ENCODE results near the gene C19orf47.

Gene C19orf47

DNA sequence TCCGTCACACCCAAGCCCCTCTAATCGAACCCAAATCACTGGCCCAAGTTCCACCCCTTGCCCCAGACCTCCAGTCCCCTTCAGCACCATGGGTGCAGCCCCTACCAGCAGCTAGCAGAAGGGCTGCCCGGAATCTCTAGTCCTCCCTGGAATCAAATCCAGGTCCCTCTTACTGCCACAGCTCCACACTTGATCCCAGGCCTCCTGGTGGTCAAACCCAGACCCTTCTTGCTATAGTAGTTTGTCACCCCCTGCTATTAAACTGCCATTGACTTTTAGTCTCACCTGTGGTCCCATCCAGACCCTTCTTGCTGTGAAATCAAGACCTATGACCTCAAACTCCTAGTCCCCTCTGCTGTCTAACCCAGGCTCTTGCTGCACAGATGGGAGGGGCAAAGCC, 33.1 kb upstream of the C19orf47 start:
- ChIA-PET POLR2A (no interaction called here), CTCF (interaction anchor here (0.6 to 1.5 kb wide), 5 partner anchors 10 to 379 kb away, joined by 3 to 5 read pairs (median 3); no protein-coding TSS in a partner anchor)
- Histone ChIP-seq H3K36me3 (ENCODE audit: control insufficient read depth in 4 of 4, insufficient read depth in 4 of 4, low read length in 3 of 4) (peaks cover 0 to 21% (median 14%) of the 10 kb centered on the region in 4 experiments), H3K27me3 (replicated peaks in 2 of 5; ENCODE audit: control insufficient read depth in 4 of 5, insufficient read depth in 5 of 5, low read length in 4 of 5) (no peaks in the 10 kb centered on the region), H3K4me3 (ENCODE audit: control insufficient read depth in 1 of 7, extremely low read depth in 1 of 7, insufficient read depth in 4 of 7, low read depth in 2 of 7, low read length in 6 of 7) (no peak overlapping the region), H3K4me1 (ENCODE audit: control extremely low read depth in 1 of 4, control insufficient read depth in 4 of 4, insufficient read depth in 4 of 4, low read length in 3 of 4) (no peaks in the 10 kb centered on the region), H3K9me3 (ENCODE audit: control extremely low read depth in 1 of 5, control insufficient read depth in 4 of 5, insufficient read depth in 2 of 5, low read depth in 1 of 5, low read length in 4 of 5) (no peaks in the 10 kb centered on the region), H3K27ac (ENCODE audit: insufficient read depth in 1 of 2, low read depth in 1 of 2, low read length in 2 of 2, poor library complexity in 1 of 2, severe bottlenecking in 2 of 2) (no peak overlapping the region)
- DNase-seq: peak in 1 of 3 donors; percentile 27
- 94% methylated on average over 3 of the region's 3 CpGs for WGBS (ENCODE audit: insufficient coverage)

DNA sequence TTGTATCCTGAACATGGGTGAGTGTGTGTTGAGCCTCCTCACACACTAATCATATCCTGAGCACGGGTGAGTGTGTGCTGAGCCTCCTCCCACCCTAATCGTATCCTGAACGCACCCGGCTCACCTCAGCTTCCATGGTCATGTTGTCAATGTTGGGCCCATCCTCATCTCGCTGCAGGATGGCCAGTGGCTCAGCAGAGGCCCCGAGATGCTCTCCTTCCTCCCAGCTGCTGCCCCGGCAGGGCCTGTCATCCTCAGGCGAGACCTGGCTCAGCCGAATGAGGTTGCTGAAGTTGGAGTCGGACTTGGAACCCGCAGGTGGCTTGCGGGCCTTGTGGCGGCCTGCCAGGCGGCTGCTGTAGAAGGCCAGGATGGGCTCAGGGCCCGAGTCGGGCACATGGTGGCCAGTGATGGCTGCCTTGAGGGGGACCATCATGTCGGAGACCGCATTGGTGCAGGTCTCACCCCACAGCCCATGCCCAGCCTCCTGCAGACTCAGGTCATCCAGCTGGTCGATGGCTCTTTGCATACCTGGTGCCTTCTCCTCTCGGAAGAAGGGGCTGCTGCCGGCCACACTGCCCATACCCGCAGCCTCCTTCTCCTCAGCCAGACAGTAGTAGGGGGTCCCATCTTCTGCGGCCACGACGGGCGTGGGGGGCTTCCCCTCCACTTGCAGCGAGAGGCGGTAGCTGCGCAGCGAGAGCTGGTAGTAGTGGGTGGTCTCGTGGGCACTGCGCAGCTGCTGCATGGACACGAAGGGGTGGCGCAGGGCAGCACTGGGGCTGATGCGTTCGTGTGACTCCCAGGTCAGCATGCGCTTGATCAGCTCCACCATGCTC, 32.2 kb upstream of the C19orf47 start:
- ChIA-PET POLR2A (no interaction called here), CTCF (interaction anchor here (0.6 to 1.5 kb wide), 6 partner anchors 9 to 380 kb away, joined by 3 to 5 read pairs (median 3); no protein-coding TSS in a partner anchor)
- Histone ChIP-seq H3K4me3 (ENCODE audit: control insufficient read depth in 1 of 7, extremely low read depth in 1 of 7, insufficient read depth in 4 of 7, low read depth in 2 of 7, low read length in 6 of 7) (no peak overlapping the region), H3K36me3 (ENCODE audit: control insufficient read depth in 4 of 4, insufficient read depth in 4 of 4, low read length in 3 of 4) (peaks cover 0 to 22% (median 14%) of the 10 kb centered on the region in 4 experiments), H3K27me3 (replicated peaks in 2 of 5; ENCODE audit: control insufficient read depth in 4 of 5, insufficient read depth in 5 of 5, low read length in 4 of 5) (no peaks in the 10 kb centered on the region), H3K4me1 (ENCODE audit: control extremely low read depth in 1 of 4, control insufficient read depth in 4 of 4, insufficient read depth in 4 of 4, low read length in 3 of 4) (no peaks in the 10 kb centered on the region), H3K9me3 (ENCODE audit: control extremely low read depth in 1 of 5, control insufficient read depth in 4 of 5, insufficient read depth in 2 of 5, low read depth in 1 of 5, low read length in 4 of 5) (no peaks in the 10 kb centered on the region), H3K27ac (ENCODE audit: insufficient read depth in 1 of 2, low read depth in 1 of 2, low read length in 2 of 2, poor library complexity in 1 of 2, severe bottlenecking in 2 of 2) (no peak overlapping the region)
- WGBS (ENCODE audit: insufficient coverage): 95% methylated on average over 33 of the region's 37 CpGs
- no peak for DNase-seq

DNA sequence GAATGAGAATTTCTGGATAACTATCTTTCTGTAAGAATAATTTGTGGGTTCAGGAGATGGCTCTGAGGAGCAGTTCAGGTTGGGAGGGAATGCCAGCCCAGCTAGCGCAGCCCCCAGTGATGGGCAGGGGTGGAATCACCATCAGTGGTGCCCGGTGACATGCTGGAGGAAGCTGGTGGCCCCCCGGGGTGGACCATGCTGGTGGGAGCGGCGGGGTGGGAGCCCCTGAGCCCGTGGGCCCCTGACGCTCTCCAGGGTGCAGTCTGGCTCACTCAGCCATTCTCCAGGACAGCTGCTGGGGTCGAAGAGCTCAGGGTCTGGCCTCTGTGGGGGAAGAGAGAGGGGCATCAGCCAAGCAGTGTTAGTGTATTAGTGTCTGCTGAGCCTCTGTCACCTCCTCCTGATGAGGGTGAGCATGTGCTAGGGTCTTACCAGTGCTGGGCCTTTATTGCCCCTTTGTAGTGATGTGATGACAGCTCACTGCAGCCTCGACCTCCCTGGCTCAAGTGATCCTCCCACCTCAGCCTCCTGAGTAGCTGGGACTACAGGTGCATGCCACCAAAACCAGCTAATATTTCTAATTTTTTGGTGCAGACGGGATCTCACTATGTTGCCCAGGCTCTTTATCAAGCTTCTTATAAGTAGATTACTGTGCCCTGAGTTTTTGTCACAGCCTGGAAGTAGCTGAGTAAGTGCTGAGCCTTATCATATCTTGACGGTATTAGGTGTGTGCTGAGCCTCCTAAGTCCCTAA, 31.4 kb upstream of the C19orf47 start:
- 89% methylated on average over 7 of the region's 11 CpGs for WGBS (ENCODE audit: insufficient coverage)
- ChIA-PET POLR2A (no interaction called here), CTCF (interaction anchor here (0.9 kb wide), 1 partner anchor 10 kb away, joined by 3 read pairs; no protein-coding TSS in a partner anchor)
- Histone ChIP-seq H3K4me1 (ENCODE audit: control extremely low read depth in 1 of 4, control insufficient read depth in 4 of 4, insufficient read depth in 4 of 4, low read length in 3 of 4) (peaks cover 0 to 4% (median 2%) of the 10 kb centered on the region in 4 experiments), H3K27me3 (replicated peaks in 2 of 5; ENCODE audit: control insufficient read depth in 4 of 5, insufficient read depth in 5 of 5, low read length in 4 of 5) (no peaks in the 10 kb centered on the region), H3K4me3 (ENCODE audit: control insufficient read depth in 1 of 7, extremely low read depth in 1 of 7, insufficient read depth in 4 of 7, low read depth in 2 of 7, low read length in 6 of 7) (no peak overlapping the region), H3K36me3 (ENCODE audit: control insufficient read depth in 4 of 4, insufficient read depth in 4 of 4, low read length in 3 of 4) (peaks cover 0 to 23% (median 14%) of the 10 kb centered on the region in 4 experiments), H3K9me3 (ENCODE audit: control extremely low read depth in 1 of 5, control insufficient read depth in 4 of 5, insufficient read depth in 2 of 5, low read depth in 1 of 5, low read length in 4 of 5) (no peaks in the 10 kb centered on the region), H3K27ac (ENCODE audit: insufficient read depth in 1 of 2, low read depth in 1 of 2, low read length in 2 of 2, poor library complexity in 1 of 2, severe bottlenecking in 2 of 2) (no peak overlapping the region)
- DNase-seq: no peak

DNA sequence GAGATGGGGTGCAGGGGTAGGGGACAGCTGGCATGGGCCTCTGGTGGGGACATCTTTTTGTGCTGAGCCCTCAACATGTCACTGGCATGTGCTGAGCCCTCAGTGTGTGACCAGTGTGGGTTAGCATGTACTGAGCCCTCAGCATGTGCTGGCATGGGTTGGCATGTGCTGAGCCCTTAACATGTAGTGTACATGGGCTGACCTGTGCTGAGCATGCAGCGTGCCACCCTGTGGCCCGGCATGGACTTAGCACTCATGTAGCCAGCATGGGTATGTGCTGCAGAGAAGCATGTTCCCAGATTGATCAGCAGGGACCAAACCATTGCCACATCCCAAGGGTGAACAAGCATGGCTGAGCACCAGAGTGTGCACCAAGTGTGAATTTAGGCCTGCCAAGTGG, 30.3 kb upstream of the C19orf47 start:
- peaks cover 0 to 8% (median 4%) of the 10 kb centered on the region in 4 experiments for H3K4me1 ChIP-seq (ENCODE audit: control extremely low read depth in 1 of 4, control insufficient read depth in 4 of 4, insufficient read depth in 4 of 4, low read length in 3 of 4)
- peak in 1 of 3 donors; percentile 15 for DNase-seq
- peaks cover 2 to 30% (median 20%) of the 10 kb centered on the region in 4 experiments for H3K36me3 ChIP-seq (ENCODE audit: control insufficient read depth in 4 of 4, insufficient read depth in 4 of 4, low read length in 3 of 4)
- WGBS (ENCODE audit: insufficient coverage): 91% methylated on average over 2 of the region's 2 CpGs
- H3K27ac ChIP-seq (ENCODE audit: insufficient read depth in 1 of 2, low read depth in 1 of 2, low read length in 2 of 2, poor library complexity in 1 of 2, severe bottlenecking in 2 of 2): no peak overlapping the region
- H3K9me3 ChIP-seq (ENCODE audit: control extremely low read depth in 1 of 5, control insufficient read depth in 4 of 5, insufficient read depth in 2 of 5, low read depth in 1 of 5, low read length in 4 of 5): no peaks in the 10 kb centered on the region
- ChIA-PET POLR2A (no interaction called here), CTCF (no interaction called here)
- no peak overlapping the region for H3K4me3 ChIP-seq (ENCODE audit: control insufficient read depth in 1 of 7, extremely low read depth in 1 of 7, insufficient read depth in 4 of 7, low read depth in 2 of 7, low read length in 6 of 7)
- no peaks in the 10 kb centered on the region for H3K27me3 ChIP-seq (replicated peaks in 2 of 5; ENCODE audit: control insufficient read depth in 4 of 5, insufficient read depth in 5 of 5, low read length in 4 of 5)

DNA sequence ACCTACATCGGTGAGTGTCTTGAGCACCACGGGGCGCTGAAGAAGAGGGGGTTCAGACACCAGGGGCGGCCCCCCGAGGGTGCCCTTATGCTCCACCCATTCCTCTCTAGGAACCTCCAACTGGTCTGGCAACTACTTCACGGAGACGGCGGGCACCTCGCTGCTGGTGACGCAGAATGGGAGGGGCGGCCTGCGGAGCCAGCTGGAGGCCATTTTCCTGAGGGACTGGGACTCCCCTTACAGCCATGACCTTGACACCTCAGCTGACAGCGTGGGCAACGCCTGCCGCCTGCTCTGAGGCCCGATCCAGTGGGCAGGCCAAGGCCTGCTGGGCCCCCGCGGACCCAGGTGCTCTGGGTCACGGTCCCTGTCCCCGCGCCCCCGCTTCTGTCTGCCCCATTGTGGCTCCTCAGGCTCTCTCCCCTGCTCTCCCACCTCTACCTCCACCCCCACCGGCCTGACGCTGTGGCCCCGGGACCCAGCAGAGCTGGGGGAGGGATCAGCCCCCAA, 29.7 kb upstream of the C19orf47 start:
- no peaks in the 10 kb centered on the region for H3K27me3 ChIP-seq (replicated peaks in 2 of 5; ENCODE audit: control insufficient read depth in 4 of 5, insufficient read depth in 5 of 5, low read length in 4 of 5)
- ChIA-PET CTCF (no interaction called here), POLR2A (no interaction called here)
- no peak for DNase-seq
- H3K4me1 ChIP-seq (ENCODE audit: control extremely low read depth in 1 of 4, control insufficient read depth in 4 of 4, insufficient read depth in 4 of 4, low read length in 3 of 4): peaks cover 0 to 12% (median 4%) of the 10 kb centered on the region in 4 experiments
- H3K9me3 ChIP-seq (ENCODE audit: control extremely low read depth in 1 of 5, control insufficient read depth in 4 of 5, insufficient read depth in 2 of 5, low read depth in 1 of 5, low read length in 4 of 5): no peaks in the 10 kb centered on the region
- H3K27ac ChIP-seq (ENCODE audit: insufficient read depth in 1 of 2, low read depth in 1 of 2, low read length in 2 of 2, poor library complexity in 1 of 2, severe bottlenecking in 2 of 2): no peak overlapping the region
- H3K36me3 ChIP-seq (ENCODE audit: control insufficient read depth in 4 of 4, insufficient read depth in 4 of 4, low read length in 3 of 4): peaks cover 2 to 31% (median 21%) of the 10 kb centered on the region in 4 experiments
- WGBS (ENCODE audit: insufficient coverage): 97% methylated on average over 19 of the region's 25 CpGs
- H3K4me3 ChIP-seq (ENCODE audit: control insufficient read depth in 1 of 7, extremely low read depth in 1 of 7, insufficient read depth in 4 of 7, low read depth in 2 of 7, low read length in 6 of 7): no peak overlapping the region

DNA sequence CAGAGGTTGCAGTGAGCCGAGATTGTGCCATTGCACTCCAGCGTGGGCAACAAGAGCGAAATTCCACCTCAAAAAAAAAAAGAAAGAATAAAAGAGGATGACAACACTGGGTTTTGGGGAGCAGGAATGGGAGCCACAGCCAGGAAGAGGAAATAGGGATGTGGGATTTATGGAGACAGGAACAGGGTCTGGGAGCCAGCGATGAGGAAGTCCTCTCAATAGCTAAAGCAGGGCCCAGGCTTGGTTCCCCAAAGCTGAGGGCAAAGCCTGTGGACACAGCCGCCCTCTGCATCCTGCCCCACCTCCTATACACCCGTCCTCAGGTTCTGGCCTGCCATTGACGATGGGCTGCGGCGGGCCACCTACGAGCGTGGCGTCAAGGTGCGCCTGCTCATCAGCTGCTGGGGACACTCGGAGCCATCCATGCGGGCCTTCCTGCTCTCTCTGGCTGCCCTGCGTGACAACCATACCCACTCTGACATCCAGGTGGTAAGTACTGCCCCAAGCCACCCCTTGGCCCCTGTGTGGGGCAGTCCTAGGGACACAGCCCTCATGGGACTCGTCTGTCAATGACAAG, 28.2 kb upstream of the C19orf47 start:
- 95% methylated on average over 14 of the region's 17 CpGs for WGBS (ENCODE audit: insufficient coverage)
- peaks cover 0 to 19% (median 5%) of the 10 kb centered on the region in 4 experiments for H3K4me1 ChIP-seq (ENCODE audit: control extremely low read depth in 1 of 4, control insufficient read depth in 4 of 4, insufficient read depth in 4 of 4, low read length in 3 of 4)
- H3K9me3 ChIP-seq (ENCODE audit: control extremely low read depth in 1 of 5, control insufficient read depth in 4 of 5, insufficient read depth in 2 of 5, low read depth in 1 of 5, low read length in 4 of 5): no peaks in the 10 kb centered on the region
- no peaks in the 10 kb centered on the region for H3K27me3 ChIP-seq (replicated peaks in 2 of 5; ENCODE audit: control insufficient read depth in 4 of 5, insufficient read depth in 5 of 5, low read length in 4 of 5)
- peaks cover 4 to 46% (median 28%) of the 10 kb centered on the region in 4 experiments for H3K36me3 ChIP-seq (ENCODE audit: control insufficient read depth in 4 of 4, insufficient read depth in 4 of 4, low read length in 3 of 4)
- H3K4me3 ChIP-seq (ENCODE audit: control insufficient read depth in 1 of 7, extremely low read depth in 1 of 7, insufficient read depth in 4 of 7, low read depth in 2 of 7, low read length in 6 of 7): no peak overlapping the region
- ChIA-PET POLR2A (no interaction called here), CTCF (no interaction called here)
- DNase-seq: no peak
- no peak overlapping the region for H3K27ac ChIP-seq (ENCODE audit: insufficient read depth in 1 of 2, low read depth in 1 of 2, low read length in 2 of 2, poor library complexity in 1 of 2, severe bottlenecking in 2 of 2)

Measured in common myeloid progenitor, CD34-positive (primary cell).